GM18502 (cell line): ENCODE measurements around the gene BMPER.
"Not testable (repeated sequence)": the region's sequence is repeated elsewhere in the genome, so short reads cannot be mapped to it uniquely, and the experiment has no call there.

ENCODE experiments used
- ATAC-seq: cut with Tn5 transposase; IDR thresholded peaks from one replicate; pipeline ENCODE4 v1.9.1; 2021; ENCODE audit warnings: mild to moderate bottlenecking; ENCODE audit not compliant: unreplicated experiment, poor library complexity

Gene BMPER

GRCh38 chr7:34160261-34160752 is 255.0 kb downstream of the BMPER start:
- no peak for ATAC-seq

- ATAC-seq, result no peak
These were observed 256.8 kb downstream of the BMPER start for GRCh38 chr7:34162027-34162565.

GRCh38 chr7:34162677-34163076 is 257.3 kb downstream of the BMPER start:
- ATAC-seq, result no peak

GRCh38 chr7:34163956-34164355 is 258.6 kb downstream of the BMPER start:
- no peak for ATAC-seq

GRCh38 chr7:34165466-34165865 is 260.1 kb downstream of the BMPER start:
- ATAC-seq, result no peak

GRCh38 chr7:34165927-34166550 is 260.7 kb downstream of the BMPER start:
- no peak for ATAC-seq

- no peak for ATAC-seq
These were observed 262.7 kb downstream of the BMPER start for GRCh38 chr7:34168013-34168412.

GRCh38 chr7:34174688-34175616 is 269.6 kb downstream of the BMPER start:
- not testable (repeated sequence) for ATAC-seq

GRCh38 chr7:34175837-34176236 is 270.5 kb downstream of the BMPER start:
- no peak for ATAC-seq

- ATAC-seq, result no peak
These were observed 272.1 kb downstream of the BMPER start for GRCh38 chr7:34177476-34177875.

- ATAC-seq, result no peak
These were observed 276.1 kb downstream of the BMPER start for GRCh38 chr7:34181271-34181958.

GRCh38 chr7:34184466-34184865 is 279.1 kb downstream of the BMPER start:
- no peak for ATAC-seq

- ATAC-seq, result no peak
These were observed 282.5 kb downstream of the BMPER start for GRCh38 chr7:34187798-34188307.

GRCh38 chr7:34189031-34189430 is 283.7 kb downstream of the BMPER start:
- ATAC-seq, result no peak

- no peak for ATAC-seq
These were observed 285.0 kb downstream of the BMPER start for GRCh38 chr7:34190299-34190698.

GRCh38 chr7:34191162-34191561 is 285.8 kb downstream of the BMPER start:
- ATAC-seq, result no peak

- ATAC-seq, result no peak
These were observed 286.6 kb downstream of the BMPER start for GRCh38 chr7:34191771-34192479.

GRCh38 chr7:34192906-34193305 is 287.6 kb downstream of the BMPER start:
- ATAC-seq, result no peak

GRCh38 chr7:34198231-34198641 is 292.9 kb downstream of the BMPER start:
- no peak for ATAC-seq
